Hepatic stellate cell (primary cell): ENCODE data around the gene ACOT11.
"Not testable (repeated sequence)": the region's sequence is repeated elsewhere in the genome, so short reads cannot be mapped to it uniquely, and the experiment has no call there.

Experiments used
- DNase-seq: peaks from one replicate; pipeline ENCODE4 v3.0.0; 2011; ENCODE audit warnings: low spot score

Gene ACOT11

DNA sequence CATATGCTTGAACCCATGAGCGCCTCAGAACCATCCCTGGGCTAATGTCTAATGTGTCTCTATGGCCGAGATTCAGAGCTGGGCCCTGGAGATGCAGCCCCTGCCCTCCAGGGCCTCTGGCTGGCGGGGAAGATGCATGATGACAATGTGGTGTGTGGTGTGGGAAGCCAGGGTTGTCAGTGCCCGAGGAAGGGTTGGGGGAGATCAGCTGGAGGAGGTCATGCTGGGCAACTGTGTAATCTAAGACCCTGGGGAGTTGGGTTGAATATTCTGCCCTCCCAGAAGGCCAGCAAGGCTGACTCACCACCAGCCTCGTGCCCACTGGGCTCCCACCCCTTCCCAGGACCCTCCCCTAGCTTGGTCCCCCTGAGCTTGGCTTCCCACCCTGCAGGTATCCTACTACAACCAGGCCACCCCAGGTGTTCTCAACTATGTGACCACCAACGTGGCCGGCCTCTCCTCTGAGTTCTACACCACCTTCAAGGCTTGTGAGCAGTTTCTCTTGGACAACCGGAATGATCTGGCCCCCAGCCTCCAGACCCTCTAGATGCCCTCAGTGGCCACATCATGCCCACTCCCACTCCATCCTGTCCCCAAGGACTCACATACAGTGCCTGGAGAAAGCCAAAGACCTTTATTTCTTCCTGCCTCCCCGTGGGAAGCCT lies 60.7 kb downstream of the ACOT11 start:
- DNase-seq, result no peak

DNA sequence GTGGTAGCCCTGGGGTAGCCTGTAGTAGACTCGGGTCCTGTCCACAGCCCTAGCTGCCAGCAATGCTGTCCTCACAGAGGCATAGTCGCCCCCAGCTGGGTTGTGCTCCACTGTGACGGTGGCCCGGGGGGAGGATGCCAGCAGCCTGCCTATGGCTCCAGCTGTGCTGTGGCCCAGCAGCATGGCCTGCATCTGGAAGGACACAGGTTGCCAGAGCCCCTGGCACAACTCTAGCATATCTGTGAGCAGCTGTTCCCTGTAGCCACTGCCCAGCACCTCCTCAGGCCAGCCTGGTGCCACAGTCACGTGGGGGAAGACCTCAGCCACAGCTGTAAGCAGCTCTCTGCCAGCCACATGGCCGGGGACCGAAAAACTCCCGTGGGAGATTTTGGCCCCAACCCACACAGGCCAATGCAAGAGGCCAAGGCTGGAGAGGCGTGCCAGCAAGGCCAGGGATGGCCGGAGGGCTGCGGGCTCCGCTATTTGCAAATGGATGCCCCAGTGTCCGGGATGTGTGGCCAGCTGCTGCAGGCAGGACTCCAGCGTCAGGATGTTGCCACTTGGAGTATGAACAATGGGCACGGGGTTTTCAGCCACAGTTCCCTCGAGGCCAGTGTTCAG lies 61.4 kb downstream of the ACOT11 start:
- no peak for DNase-seq

- no peak for DNase-seq
These were observed 62.0 kb downstream of the ACOT11 start for GRCh38 chr1:54610048-54610447.

- no peak for DNase-seq
These were observed 62.9 kb downstream of the ACOT11 start for GRCh38 chr1:54610601-54611580.

DNA sequence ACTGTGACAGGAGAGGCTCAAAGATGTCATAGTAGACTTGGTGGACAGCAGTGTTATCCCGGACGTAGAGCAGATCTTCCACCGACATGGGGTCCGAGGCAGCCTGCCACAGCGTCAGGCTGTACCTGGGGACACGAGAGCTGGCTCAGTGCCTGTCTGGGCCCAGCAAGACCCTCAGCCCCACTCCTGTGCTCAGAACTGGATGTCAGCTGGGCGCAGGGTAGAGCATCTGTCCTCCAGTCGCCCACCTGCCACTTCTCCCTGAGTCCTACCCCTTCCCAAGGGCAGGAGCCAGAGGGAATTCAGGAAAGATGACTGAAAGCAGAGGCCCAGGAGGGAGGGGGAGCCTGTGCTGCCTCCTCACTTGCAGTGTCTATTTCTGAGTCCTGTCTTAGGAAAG lies 63.6 kb downstream of the ACOT11 start:
- no peak for DNase-seq

DNA sequence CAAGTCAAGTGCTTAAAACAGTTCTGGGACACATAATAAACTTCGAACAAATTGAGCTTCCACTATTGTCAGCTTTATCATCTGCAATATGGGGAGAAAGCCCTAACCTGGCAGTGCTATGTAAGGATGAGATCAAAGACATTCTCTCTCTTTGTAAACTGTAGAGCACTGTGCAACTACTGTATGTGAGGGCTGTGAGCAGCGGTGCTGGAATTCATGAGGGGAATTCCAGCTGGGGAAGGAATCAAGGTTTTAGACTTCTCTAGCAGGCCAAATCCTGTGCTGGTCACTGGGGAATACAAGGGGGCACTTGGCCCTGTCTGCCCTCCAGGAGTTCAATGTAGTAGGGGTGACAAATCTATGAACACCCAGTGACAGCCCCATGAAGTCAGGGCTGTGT lies 66.0 kb downstream of the ACOT11 start:
- DNase-seq, result no peak

DNA sequence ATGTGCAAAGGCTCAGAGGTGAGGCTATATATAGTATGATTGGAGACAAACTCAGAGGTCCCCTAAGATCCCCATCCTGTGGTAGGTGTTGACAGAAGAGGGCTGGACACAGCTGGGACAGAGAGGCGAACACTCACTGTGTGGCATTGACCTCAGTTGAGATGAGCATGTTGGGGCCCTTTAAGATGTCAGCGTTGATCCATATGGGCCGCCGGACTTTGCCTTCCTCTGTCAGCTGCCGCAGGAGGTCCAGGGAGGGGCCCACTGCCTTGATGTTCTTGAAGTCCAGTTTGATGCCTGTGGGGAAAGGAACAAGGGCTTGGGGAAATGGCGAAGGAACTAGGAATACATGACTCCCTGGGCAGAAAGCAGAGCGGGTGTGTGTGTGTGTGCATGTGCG lies 66.5 kb downstream of the ACOT11 start:
- DNase-seq, result no peak

DNA sequence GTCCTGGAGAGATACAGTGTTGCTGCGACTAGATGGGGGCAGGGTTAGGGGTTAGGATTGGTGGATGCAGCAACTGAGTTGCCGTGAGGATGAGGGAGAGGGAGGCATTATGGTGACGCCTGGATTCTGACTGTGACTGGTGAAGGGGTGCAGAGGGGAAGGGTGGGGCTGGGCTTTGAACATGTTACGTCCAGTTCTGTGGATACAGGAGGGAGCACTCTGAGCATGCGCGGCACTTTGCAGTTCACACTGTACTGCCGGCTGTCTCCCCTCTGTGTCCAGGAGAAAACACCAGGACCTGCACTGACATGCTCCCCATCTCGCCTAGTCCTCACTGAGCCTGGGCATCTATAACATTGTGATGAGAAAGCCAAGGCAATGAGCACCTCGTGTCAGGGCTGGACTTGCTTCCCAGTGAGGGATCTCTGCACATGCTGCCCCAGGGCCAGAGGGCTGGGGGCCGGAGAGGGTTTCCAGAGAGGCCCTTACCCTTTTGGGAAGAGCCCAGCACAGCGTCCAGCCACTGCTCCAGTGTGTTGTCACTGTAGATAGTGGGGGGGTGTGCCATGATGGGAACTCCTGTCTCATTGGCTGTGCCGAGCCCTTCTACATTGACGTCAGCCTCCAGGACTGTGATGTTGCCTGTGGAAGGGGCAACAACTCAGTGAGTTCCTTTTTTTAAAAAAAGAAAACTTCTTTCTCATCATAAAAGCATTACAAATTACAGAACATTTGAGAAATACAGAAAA lies 67.7 kb downstream of the ACOT11 start:
- no peak for DNase-seq

DNA sequence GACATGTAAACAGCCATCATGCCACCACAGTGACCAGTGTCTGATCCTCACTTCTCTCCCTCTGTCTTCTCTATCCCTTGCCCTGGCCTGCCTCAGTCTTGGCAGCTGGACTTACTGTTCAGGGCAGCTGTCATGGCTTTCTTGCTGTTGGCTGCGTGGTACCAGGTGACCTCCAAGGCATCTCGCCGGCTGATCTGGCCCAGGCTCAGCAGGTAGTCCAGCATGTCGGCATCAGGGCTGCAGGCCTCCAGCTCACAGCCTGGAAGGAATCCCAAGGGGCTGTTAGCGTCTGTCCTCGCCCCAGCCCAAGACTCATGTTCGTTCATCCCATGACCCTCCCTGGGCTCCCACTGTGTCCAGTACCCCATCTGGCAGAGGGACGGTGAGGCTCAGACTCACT lies 71.7 kb downstream of the ACOT11 start:
- no peak for DNase-seq

- DNase-seq, result no peak
These were observed 75.4 kb downstream of the ACOT11 start, which contains the start of gene FAM151A for GRCh38 chr1:54623216-54624007. Gene FAM151A (minus strand): TSS chr1:54623525. CDS start chr1:54623395, 130 bp downstream.

DNA sequence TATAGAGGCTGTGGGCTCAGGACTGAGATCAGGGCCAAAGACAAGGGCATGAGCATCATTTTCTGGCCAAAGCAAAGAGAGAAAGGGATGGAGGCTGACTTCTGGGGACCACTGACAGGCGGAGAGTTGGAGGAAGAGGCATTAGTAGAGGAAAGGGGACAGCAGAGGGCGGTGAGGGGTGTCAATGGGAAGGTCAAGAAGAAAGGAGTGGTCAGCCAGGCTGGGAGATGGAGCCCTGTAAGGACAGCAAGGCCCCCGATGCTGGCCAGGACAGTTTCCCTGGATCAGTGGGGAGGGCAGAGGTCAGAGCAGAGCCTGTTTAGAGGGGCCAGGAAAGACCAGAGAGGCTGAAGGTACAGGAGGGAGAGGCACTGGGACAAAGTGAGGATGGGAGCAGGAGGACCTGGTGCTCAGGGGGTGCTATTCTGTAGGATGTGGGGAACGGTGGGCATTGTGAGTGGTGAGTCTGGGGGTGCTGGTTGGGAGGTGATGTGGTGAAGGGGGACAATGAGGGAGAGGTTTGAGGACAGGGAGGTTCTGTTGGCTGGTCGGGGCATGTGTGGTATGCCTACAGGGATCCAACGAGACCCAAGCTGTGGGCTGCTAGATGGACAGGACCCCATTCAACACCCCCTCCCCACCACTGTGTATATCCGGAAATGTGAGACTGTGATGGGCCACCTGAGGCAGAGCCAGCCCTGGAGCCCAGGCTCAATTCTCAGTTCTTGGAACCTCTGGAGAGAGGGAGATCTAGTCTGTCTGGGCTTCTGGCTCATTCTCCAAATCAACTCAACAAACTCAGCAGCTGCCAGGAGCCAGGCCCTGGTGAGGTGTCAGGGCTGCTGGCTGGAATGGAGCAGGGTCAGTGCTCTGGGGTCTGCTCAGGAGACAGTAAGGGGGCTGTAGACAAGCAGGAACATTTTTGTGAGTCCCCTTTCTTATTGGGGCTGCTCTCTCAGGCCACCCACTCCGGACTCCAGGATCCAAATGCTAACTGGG lies 76.7 kb downstream of the ACOT11 start:
- no peak for DNase-seq

DNA sequence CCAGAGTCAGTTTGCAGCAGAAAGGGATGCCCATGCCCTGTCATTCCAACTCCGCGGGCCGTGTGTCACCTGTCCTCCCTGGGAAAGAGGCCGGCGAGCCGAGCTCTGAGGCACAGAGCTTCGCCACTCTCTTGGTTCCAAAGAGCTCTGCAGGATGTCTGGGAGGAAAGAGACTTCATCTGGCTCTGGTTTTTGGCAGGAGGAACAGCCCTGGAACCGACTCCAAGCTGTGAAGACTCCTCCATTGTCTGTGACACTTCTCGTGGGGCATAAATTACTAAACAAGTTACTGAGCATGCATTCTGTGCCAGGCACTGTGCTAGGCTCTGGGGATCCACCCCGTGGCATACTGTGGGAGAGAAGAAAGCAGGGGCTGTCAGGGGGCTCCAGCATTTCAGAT lies 79.2 kb downstream of the ACOT11 start:
- DNase-seq, result no peak

GRCh38 chr1:54635804-54636203 lies 87.8 kb downstream of the ACOT11 start:
- DNase-seq, result not testable (repeated sequence)

GRCh38 chr1:54636461-54637446 lies 88.7 kb downstream of the ACOT11 start:
- DNase-seq, result not testable (repeated sequence)

DNA sequence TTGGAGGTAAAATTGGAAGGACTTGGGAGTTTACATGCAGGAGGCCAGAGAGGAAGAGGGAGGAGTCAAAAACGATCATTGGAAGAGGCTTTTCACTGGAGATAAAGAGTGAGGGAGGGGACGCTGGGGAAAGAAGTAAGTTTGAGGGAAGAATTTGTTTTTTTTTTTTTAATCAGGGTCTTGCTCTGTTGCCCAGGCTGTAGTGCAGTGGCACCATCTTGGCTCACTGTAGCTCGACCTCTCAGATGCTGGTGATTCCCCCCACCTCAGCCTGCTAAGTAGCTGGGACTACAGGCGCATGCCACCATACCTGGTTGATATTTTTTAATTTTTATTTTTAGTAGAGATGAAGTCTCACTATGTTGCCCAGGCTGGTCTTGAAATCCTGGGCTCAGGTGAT lies 92.3 kb downstream of the ACOT11 start:
- DNase-seq, result no peak

- no peak for DNase-seq
These were observed 93.1 kb downstream of the ACOT11 start, which contains the start of gene MROH7 for GRCh38 chr1:54640863-54641836. Gene MROH7 (plus strand): TSS chr1:54641786. CDS start chr1:54652927, 11,141 bp downstream.

GRCh38 chr1:54643736-54644135 lies 95.7 kb downstream of the ACOT11 start:
- no peak for DNase-seq
